ENCODE results near the gene ANKRD18B.
"Not testable (repeated sequence)": the region's sequence is repeated elsewhere in the genome, so short reads cannot be mapped to it uniquely, and the experiment has no call there.

The ANKRD18B gene

GRCh38 chr9:33498387-33498786, 25.7 kb upstream of the ANKRD18B start:
- no peak overlapping the region for H3K27ac ChIP-seq (ENCODE audit: low read depth, low read length, poor library complexity, severe bottlenecking)
- H3K27me3 ChIP-seq (ENCODE audit: insufficient read depth, low read length): no peaks in the 10 kb centered on the region
- H3K36me3 ChIP-seq (ENCODE audit: insufficient read depth, low read length): no peaks in the 10 kb centered on the region
- no peak overlapping the region for H3K4me2 ChIP-seq (ENCODE audit: low read length)
- H3K9me3 ChIP-seq (ENCODE audit: low read length): no peaks in the 10 kb centered on the region
- no peaks in the 10 kb centered on the region for H3F3A ChIP-seq (ENCODE audit: insufficient read depth, low read length)
- no peak overlapping the region for H3K9ac ChIP-seq (ENCODE audit: low read length)
- no peak overlapping the region for H2AFZ ChIP-seq (ENCODE audit: low read length)
- no peaks in the 10 kb centered on the region for H3K79me2 ChIP-seq (ENCODE audit: insufficient read depth, low read length)
- no peaks in the 10 kb centered on the region for H3K4me1 ChIP-seq (ENCODE audit: insufficient read depth, low read length, severe bottlenecking)
- peak; percentile 24; the same call in 1 of the 2 replicates for TF ChIP-seq CTCF (IDR thresholded peaks at IDR 0.05; ENCODE audit: low read length)
- no peak for TF ChIP-seq EZH2 (IDR thresholded peaks at IDR 0.05; ENCODE audit: borderline replicate concordance, low read length)
- H3K4me3 ChIP-seq (ENCODE audit: low read depth, low read length, poor library complexity, severe bottlenecking): no peak overlapping the region
- H3K9me2 ChIP-seq (ENCODE audit: low read depth, low read length): no peaks in the 10 kb centered on the region
- no peaks in the 10 kb centered on the region for H4K20me1 ChIP-seq (ENCODE audit: insufficient read depth, low read length)

- no peaks in the 10 kb centered on the region for H3K79me2 ChIP-seq (ENCODE audit: insufficient read depth, low read length)
- H3K36me3 ChIP-seq (ENCODE audit: insufficient read depth, low read length): no peaks in the 10 kb centered on the region
- no peaks in the 10 kb centered on the region; the same call in 1 of the 2 replicates for H3K27me3 ChIP-seq (ENCODE audit: insufficient read depth, low read length)
- H3K27ac ChIP-seq (ENCODE audit: low read depth, low read length, poor library complexity, severe bottlenecking): no peak overlapping the region
- no peaks in the 10 kb centered on the region for H3K9me3 ChIP-seq (ENCODE audit: low read length)
- no peaks in the 10 kb centered on the region for H3F3A ChIP-seq (ENCODE audit: insufficient read depth, low read length)
- H3K9me2 ChIP-seq (ENCODE audit: low read depth, low read length): no peaks in the 10 kb centered on the region
- H3K4me1 ChIP-seq (ENCODE audit: insufficient read depth, low read length, severe bottlenecking): peaks cover 5% of the 10 kb centered on the region
- no peak overlapping the region for H3K4me3 ChIP-seq (ENCODE audit: low read depth, low read length, poor library complexity, severe bottlenecking)
- TF ChIP-seq CTCF (IDR thresholded peaks at IDR 0.05; ENCODE audit: low read length) (no peak), EZH2 (IDR thresholded peaks at IDR 0.05; ENCODE audit: borderline replicate concordance, low read length) (no peak)
- H3K4me2 ChIP-seq (ENCODE audit: low read length): no peak overlapping the region
- H4K20me1 ChIP-seq (ENCODE audit: insufficient read depth, low read length): no peaks in the 10 kb centered on the region
- no peak overlapping the region for H2AFZ ChIP-seq (ENCODE audit: low read length)
- H3K9ac ChIP-seq (ENCODE audit: low read length): no peak overlapping the region
Observed at GRCh38 chr9:33506626-33507370, 17.3 kb upstream of the ANKRD18B start.

GRCh38 chr9:33510262-33511183, 13.5 kb upstream of the ANKRD18B start:
- Histone ChIP-seq H2AFZ (ENCODE audit: low read length) (peak overlapping the region; percentile 83; the same call in 1 of the 2 replicates), H3K9me2 (ENCODE audit: low read depth, low read length) (no peaks in the 10 kb centered on the region), H3K27ac (ENCODE audit: low read depth, low read length, poor library complexity, severe bottlenecking) (no peak overlapping the region), H3F3A (ENCODE audit: insufficient read depth, low read length) (no peaks in the 10 kb centered on the region), H3K27me3 (ENCODE audit: insufficient read depth, low read length) (no peaks in the 10 kb centered on the region; the same call in 1 of the 2 replicates), H3K36me3 (ENCODE audit: insufficient read depth, low read length) (no peaks in the 10 kb centered on the region), H3K4me1 (ENCODE audit: insufficient read depth, low read length, severe bottlenecking) (peaks cover 5% of the 10 kb centered on the region), H3K79me2 (ENCODE audit: insufficient read depth, low read length) (no peaks in the 10 kb centered on the region), H4K20me1 (ENCODE audit: insufficient read depth, low read length) (no peaks in the 10 kb centered on the region), H3K9ac (ENCODE audit: low read length) (peak overlapping the region; percentile 19; the same call in 1 of the 2 replicates), H3K4me2 (ENCODE audit: low read length) (peak overlapping the region; percentile 62), H3K9me3 (ENCODE audit: low read length) (no peaks in the 10 kb centered on the region), H3K4me3 (ENCODE audit: low read depth, low read length, poor library complexity, severe bottlenecking) (peak overlapping the region; percentile 50)
- no peak for TF ChIP-seq EZH2 (IDR thresholded peaks at IDR 0.05; ENCODE audit: borderline replicate concordance, low read length)
- no peak for TF ChIP-seq CTCF (IDR thresholded peaks at IDR 0.05; ENCODE audit: low read length)

GRCh38 chr9:33511184-33511517, 12.9 kb upstream of the ANKRD18B start:
- not testable (repeated sequence) for H3F3A ChIP-seq (ENCODE audit: insufficient read depth, low read length); H3K9ac ChIP-seq (ENCODE audit: low read length); H3K9me3 ChIP-seq (ENCODE audit: low read length); H3K27ac ChIP-seq (ENCODE audit: low read depth, low read length, poor library complexity, severe bottlenecking); H3K79me2 ChIP-seq (ENCODE audit: insufficient read depth, low read length); H4K20me1 ChIP-seq (ENCODE audit: insufficient read depth, low read length); H3K36me3 ChIP-seq (ENCODE audit: insufficient read depth, low read length); H2AFZ ChIP-seq (ENCODE audit: low read length); H3K4me1 ChIP-seq (ENCODE audit: insufficient read depth, low read length, severe bottlenecking); H3K27me3 ChIP-seq (ENCODE audit: insufficient read depth, low read length); H3K9me2 ChIP-seq (ENCODE audit: low read depth, low read length)
- peak overlapping the region; percentile 62 for H3K4me2 ChIP-seq (ENCODE audit: low read length)
- H3K4me3 ChIP-seq (ENCODE audit: low read depth, low read length, poor library complexity, severe bottlenecking): peak overlapping the region; percentile 50

GRCh38 chr9:33512535-33512934, 11.5 kb upstream of the ANKRD18B start:
- H3K9me3 ChIP-seq (ENCODE audit: low read length); H4K20me1 ChIP-seq (ENCODE audit: insufficient read depth, low read length); H3K4me3 ChIP-seq (ENCODE audit: low read depth, low read length, poor library complexity, severe bottlenecking); H3K27me3 ChIP-seq (ENCODE audit: insufficient read depth, low read length); H3K4me2 ChIP-seq (ENCODE audit: low read length); H3F3A ChIP-seq (ENCODE audit: insufficient read depth, low read length); H3K9me2 ChIP-seq (ENCODE audit: low read depth, low read length); H2AFZ ChIP-seq (ENCODE audit: low read length); H3K4me1 ChIP-seq (ENCODE audit: insufficient read depth, low read length, severe bottlenecking); H3K36me3 ChIP-seq (ENCODE audit: insufficient read depth, low read length); H3K9ac ChIP-seq (ENCODE audit: low read length); H3K27ac ChIP-seq (ENCODE audit: low read depth, low read length, poor library complexity, severe bottlenecking); H3K79me2 ChIP-seq (ENCODE audit: insufficient read depth, low read length): not testable (repeated sequence)
